Testis (tissue), 3 donors: ENCODE measurements around the gene C1QTNF5. TPM values are rescaled to one million over a fixed set of nuclear protein-coding genes. Genes with fewer than 3 reads are reported as not detected.
A peak's percentile ranks its signal among the peaks of the same experiment; 100 is the strongest.

Experiments
- DNase-seq: peaks from one replicate; pipeline ENCODE4 v3.0.0-alpha.2; 2019
- H3K27ac ChIP-seq, 2 donors: fragments of 200-600 bp; sonication (generic); one replicate each; pipeline ENCODE4 v1.5.1; 2019
- H3K27me3 ChIP-seq: fragments of 200-600 bp; sonication (generic); one replicate; pipeline ENCODE4 v1.5.1; 2019
- H3K36me3 ChIP-seq: fragments of 200-600 bp; sonication (generic); one replicate; pipeline ENCODE4 v1.5.1; 2017; ENCODE audit warnings: low read depth; ENCODE audit errors: missing control alignments
- H3K4me1 ChIP-seq: fragments of 200-600 bp; sonication (generic); one replicate; pipeline ENCODE4 v1.5.1; 2019
- H3K4me3 ChIP-seq, 2 donors: fragments of 200-600 bp; sonication (generic); one replicate each; pipeline ENCODE4 v1.5.1; 2017 to 2019
- H3K9me3 ChIP-seq: fragments of 200-600 bp; sonication (generic); one replicate; pipeline ENCODE4 v1.5.1; 2017
- CTCF ChIP-seq, 3 experiments: fragments of 450-650 bp in 2 of 3; fragments of 200-600 bp in 1 of 3; sonication (generic) in 1 of 3; IDR thresholded peaks; one replicate each; pipeline ENCODE4 v1.5.1; 2016 to 2019; ENCODE audit warnings: antibody characterized with exemption in 3 of 3, mild to moderate bottlenecking in 2 of 3, moderate library complexity in 1 of 3
- POLR2A ChIP-seq: fragments of 450-650 bp; IDR thresholded peaks from one replicate; pipeline ENCODE4 v1.6.1; 2017; ENCODE audit warnings: antibody characterized with exemption, mild to moderate bottlenecking, moderate library complexity
- WGBS, 2 donors: methylation state at CpG; one replicate each; pipeline ENCODE4 v1.1.5; 2018; 5-methylcytosine and 5-hydroxymethylcytosine counted together
- intact Hi-C: fragments of 100-400 bp; cut with DNase I; formaldehyde crosslinking; loops from one replicate; pipeline ENCODE4 v1.15.1; 2023; ENCODE audit warnings: low total_unique reads
- polyA plus RNA-seq: library from polyadenylated mRNA; stranded (reverse); fragments of 350-450 nt; fragmentation: Illumina TruSeq; extraction: RNeasy Lipid Tissue Mini Kit (QIAGEN cat#74804); gene quantifications from one replicate; pipeline ENCODE4 v1.2.3, GENCODE V29; 2014; ENCODE audit warnings: low read depth, low replicate concordance; ENCODE audit not compliant: insufficient read depth
- total RNA-seq, 2 donors: library from RNA; depleted of rRNA; stranded (reverse); fragments of >200 nt; gene quantifications; one replicate each; pipeline ENCODE4 v1.2.3, GENCODE V29; 2016

Gene C1QTNF5
- total and polyA plus RNA-seq, 3 donors from 2014 or later = 4.7 to 12.6 (median 5.3) TPM

- peak overlapping the region in 1 of 2 donors; percentile 71 for H3K27ac ChIP-seq
Measured at GRCh38 chr11:119365071-119365591, 24.4 kb upstream of the C1QTNF5 start.

GRCh38 chr11:119363851-119364590 lies 23.3 kb upstream of the C1QTNF5 start:
- peak overlapping the region; percentile 68 to 71 for H3K27ac ChIP-seq
- peak overlapping the region; percentile 49 to 58 for H3K4me3 ChIP-seq
- no peaks in the 10 kb centered on the region for H3K27me3 ChIP-seq
- H3K4me1 ChIP-seq = peaks cover 67% of the 10 kb centered on the region
- H3K36me3 ChIP-seq = no peaks in the 10 kb centered on the region
- DNase-seq = peak; percentile 71
- 5% methylated on average over 62 of the region's 88 CpGs; no CpG with 5 or more reads in 1 of the 2 donors for WGBS, 2 donors
- intact Hi-C loops = no loop called here
- no peak for TF ChIP-seq CTCF (IDR thresholded peaks at IDR 0.05)
- TF ChIP-seq POLR2A = peak; percentile 11
- H3K9me3 ChIP-seq = no peaks in the 10 kb centered on the region

More at GRCh38 chr11:119365071-119365591, 24.4 kb upstream of the C1QTNF5 start:
- 27 to 36% methylated on average over 6 of the region's 6 CpGs for WGBS, 2 donors
- TF ChIP-seq CTCF (IDR thresholded peaks at IDR 0.05) (no peak), POLR2A (no peak)
- DNase-seq = no peak
- peaks cover 75% of the 10 kb centered on the region for H3K4me1 ChIP-seq
- intact Hi-C loops = no loop called here
- H3K9me3 ChIP-seq = no peaks in the 10 kb centered on the region
- H3K27me3 ChIP-seq = no peaks in the 10 kb centered on the region
- H3K36me3 ChIP-seq = no peaks in the 10 kb centered on the region
- peak overlapping the region in 1 of 2 donors; percentile 58 for H3K4me3 ChIP-seq

GRCh38 chr11:119363081-119363850 lies 22.6 kb upstream of the C1QTNF5 start:
- H3K4me1 ChIP-seq = peaks cover 59% of the 10 kb centered on the region
- peak overlapping the region; percentile 49 to 58 for H3K4me3 ChIP-seq
- no peaks in the 10 kb centered on the region for H3K9me3 ChIP-seq
- TF ChIP-seq POLR2A (no peak), CTCF (IDR thresholded peaks at IDR 0.05) (no peak)
- no peak for DNase-seq
- H3K27me3 ChIP-seq = no peaks in the 10 kb centered on the region
- peak overlapping the region; percentile 68 to 71 for H3K27ac ChIP-seq
- 26 to 33% methylated on average over 24 to 43 of the region's 44 CpGs for WGBS, 2 donors
- H3K36me3 ChIP-seq = no peaks in the 10 kb centered on the region
- intact Hi-C loops = no loop called here

GRCh38 chr11:119362741-119363080 lies 22.0 kb upstream of the C1QTNF5 start:
- Histone ChIP-seq H3K4me3 (no peak overlapping the region), H3K4me1 (peaks cover 55% of the 10 kb centered on the region), H3K27ac (peak overlapping the region; percentile 68 to 71), H3K9me3 (no peaks in the 10 kb centered on the region), H3K36me3 (no peaks in the 10 kb centered on the region), H3K27me3 (no peaks in the 10 kb centered on the region)
- intact Hi-C loops = no loop called here
- no peak for DNase-seq
- no peak for TF ChIP-seq CTCF (IDR thresholded peaks at IDR 0.05)
- WGBS, 2 donors = 50 to 59% methylated on average over 1 to 5 of the region's 5 CpGs
